Heart left ventricle (tissue), 16 donors: ENCODE data around the gene DIP2C. TPM values are rescaled to one million over a fixed set of nuclear protein-coding genes. Genes with fewer than 3 reads are reported as not detected.
"Not testable (repeated sequence)": the region's sequence is repeated elsewhere in the genome, so short reads cannot be mapped to it uniquely, and the experiment has no call there.

Experiments
- ATAC-seq, 4 donors: fragments of 200-7000 bp; cut with Tn5 transposase; one replicate each; pipeline ENCODE4 v1.9.1; 2020 to 2022; ENCODE audit warnings: moderate library complexity in 4 of 4, mild to moderate bottlenecking in 3 of 4, moderate number of reproducible peaks in 1 of 4
- DNase-seq, 5 donors: peaks; one replicate each; pipeline ENCODE4 v3.0.0-alpha.2; 2020
- H3K27ac ChIP-seq, 12 donors: fragments of 200-600 bp; sonication (generic) in 4 of 12; one replicate each; pipeline versions ENCODE4 v1.5.0 to v1.8.0; 2016 to 2022; ENCODE audit warnings: mild to moderate bottlenecking in 2 of 12
- H3K27me3 ChIP-seq, 9 donors: fragments of 200-600 bp; sonication (generic) in 2 of 9; one replicate each; pipeline versions ENCODE4 v1.5.1 to v1.8.0; 2016 to 2022; ENCODE audit warnings: mild to moderate bottlenecking in 3 of 9
- H3K36me3 ChIP-seq, 9 donors: fragments of 200-600 bp; sonication (generic) in 2 of 9; one replicate each; pipeline versions ENCODE4 v1.5.0 to v1.8.0; 2018 to 2022; ENCODE audit warnings: mild to moderate bottlenecking in 2 of 9
- H3K4me1 ChIP-seq, 12 donors: fragments of 200-600 bp; sonication (generic) in 4 of 12; one replicate each; pipeline versions ENCODE4 v1.5.0 to v1.8.0; 2016 to 2022; ENCODE audit warnings: mild to moderate bottlenecking in 3 of 12
- H3K4me3 ChIP-seq, 12 donors: fragments of 200-600 bp; sonication (generic) in 4 of 12; one replicate each; pipeline versions ENCODE4 v1.5.0 to v1.8.0; 2017 to 2022; ENCODE audit warnings: mild to moderate bottlenecking in 9 of 12, moderate library complexity in 4 of 12
- H3K9me3 ChIP-seq, 12 donors: fragments of 200-600 bp; sonication (generic) in 4 of 12; one replicate each; pipeline versions ENCODE4 v1.5.0 to v1.8.0; 2016 to 2022; ENCODE audit warnings: mild to moderate bottlenecking in 1 of 12
- POLR2A ChIP-seq, 2 donors: fragments of 450-650 bp; IDR thresholded peaks; one replicate each; pipeline ENCODE4 v1.6.1; 2017; ENCODE audit warnings: antibody characterized with exemption in 2 of 2, mild to moderate bottlenecking in 2 of 2, moderate library complexity in 2 of 2
- WGBS, 4 donors: extraction: QIAGEN DNeasy Blood & Tissue Kit in 2 of 4; methylation state at CpG; one replicate each; pipeline versions ENCODE4 v1.1.5 to v1.1.7; 2013 to 2018; 5-methylcytosine and 5-hydroxymethylcytosine counted together
- intact Hi-C, 10 donors: fragments of 100-400 bp; cut with DNase I; formaldehyde crosslinking; loops; one replicate each; pipeline versions ENCODE4 v1.11.1 to v1.14.2; 2022
- polyA plus RNA-seq, 2 donors: library from polyadenylated mRNA; stranded (reverse); fragments of 200-250 nt; gene quantifications; one replicate each; pipeline ENCODE4 v1.2.3, GENCODE V29; 2013
- total RNA-seq, 9 donors: library from RNA; depleted of rRNA in 2 of 9; stranded (reverse); fragments of >200 nt in 2 of 9; fragmentation: NEBNext Ultra II Directional in 3 of 9; extraction: Animal tissue kit (Norgen Biotek cat#: 25700) in 3 of 9; gene quantifications; one replicate each; pipeline versions ENCODE4 v1.1.0 to v1.2.4, GENCODE V29; 2016 to 2023
- TF ChIP-seq, protein P1 (sequence below), 12 donors: fragments of 200-600 bp; sonication (generic) in 4 of 12; IDR thresholded peaks; one replicate each; pipeline versions ENCODE4 v1.5.0 to v1.8.0; 2018 to 2022; ENCODE audit warnings: antibody characterized with exemption in 12 of 12, mild to moderate bottlenecking in 5 of 12
- donor health status: ischemic (EF 13 %, LVEDD 7.1; RV severe dilation, severe dysfunction).
- donor health status: healthy with polysubstance abuse.
- donor health status: DM: no; HTN: yes; CAD: no.
- donor health status: DM: no; HTN: no; CAD: no.
- donor health status: ischemic (EF 25% LVEDD 6.9; RV normal size, moderate dysfunction).
- donor health status: ischemic (EF 25% LVEDD 5.7; RV mildly dilated, moderate dysfunction).
- donor health status: healthy.
- donor health status: DM: yes; HTN: yes; CAD: no.
- donor health status: ischemic (EF 35%, LVEDD 5.7; RV mildly dilated, moderate dysfunction).
- donor health status: nonischemic (EF 11% LVEDD 7.7; RV severe dilation, severe dysfunction).
- donor health status: DM: yes; HTN: yes; CAD: no.
- donor health status: PGD.
- donor health status: ischemic (EF 29% LVEDD 5.4; RV normal size, mild dysfunction).
- donor health status: nonischemic (EF 23%, LVEDD 6.1; RV moderate dilation, normal function).

The DIP2C gene
- total and polyA plus RNA-seq, 11 donors = 7.4 to 43.1 (median 28.5) TPM

DNA sequence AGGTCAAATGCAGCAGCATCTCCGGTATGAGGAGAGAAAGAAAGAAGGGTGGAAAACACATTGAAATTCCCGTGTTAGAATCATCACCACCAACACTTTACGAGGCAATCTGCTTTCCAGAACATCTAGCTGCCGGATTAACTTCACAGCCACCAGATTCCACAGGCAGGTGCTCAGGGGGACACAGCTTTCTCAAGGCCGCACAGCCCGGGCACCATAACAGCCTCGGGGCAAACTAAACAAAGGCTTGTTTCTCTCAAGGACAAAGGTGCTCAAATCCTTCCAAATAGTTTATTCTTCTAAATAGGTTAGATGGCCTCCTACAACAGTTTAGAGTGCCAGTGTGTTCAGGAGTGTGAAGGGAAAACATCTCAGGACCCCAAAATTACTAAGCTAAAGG, 156.3 kb downstream of the DIP2C start:
- Histone ChIP-seq H3K27ac (no peak overlapping the region), H3K36me3 (no peaks in the 10 kb centered on the region), H3K27me3 (no peaks in the 10 kb centered on the region), H3K9me3 (no peaks in the 10 kb centered on the region), H3K4me3 (no peak overlapping the region), H3K4me1 (peaks cover 0 to 13% (median 0%) of the 10 kb centered on the region in 12 donors)
- ATAC-seq = no peak
- intact Hi-C loops = no loop called here
- DNase-seq = peak in 1 of 5 donors; percentile 9
- TF ChIP-seq, protein P1, sequence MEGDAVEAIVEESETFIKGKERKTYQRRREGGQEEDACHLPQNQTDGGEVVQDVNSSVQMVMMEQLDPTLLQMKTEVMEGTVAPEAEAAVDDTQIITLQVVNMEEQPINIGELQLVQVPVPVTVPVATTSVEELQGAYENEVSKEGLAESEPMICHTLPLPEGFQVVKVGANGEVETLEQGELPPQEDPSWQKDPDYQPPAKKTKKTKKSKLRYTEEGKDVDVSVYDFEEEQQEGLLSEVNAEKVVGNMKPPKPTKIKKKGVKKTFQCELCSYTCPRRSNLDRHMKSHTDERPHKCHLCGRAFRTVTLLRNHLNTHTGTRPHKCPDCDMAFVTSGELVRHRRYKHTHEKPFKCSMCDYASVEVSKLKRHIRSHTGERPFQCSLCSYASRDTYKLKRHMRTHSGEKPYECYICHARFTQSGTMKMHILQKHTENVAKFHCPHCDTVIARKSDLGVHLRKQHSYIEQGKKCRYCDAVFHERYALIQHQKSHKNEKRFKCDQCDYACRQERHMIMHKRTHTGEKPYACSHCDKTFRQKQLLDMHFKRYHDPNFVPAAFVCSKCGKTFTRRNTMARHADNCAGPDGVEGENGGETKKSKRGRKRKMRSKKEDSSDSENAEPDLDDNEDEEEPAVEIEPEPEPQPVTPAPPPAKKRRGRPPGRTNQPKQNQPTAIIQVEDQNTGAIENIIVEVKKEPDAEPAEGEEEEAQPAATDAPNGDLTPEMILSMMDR (IDR thresholded peaks at IDR 0.05) = no peak
- no peak for TF ChIP-seq POLR2A (IDR thresholded peaks at IDR 0.05)
- 85 to 96% (median 94%) methylated on average over 7 of the region's 7 CpGs for WGBS, 4 donors

DNA sequence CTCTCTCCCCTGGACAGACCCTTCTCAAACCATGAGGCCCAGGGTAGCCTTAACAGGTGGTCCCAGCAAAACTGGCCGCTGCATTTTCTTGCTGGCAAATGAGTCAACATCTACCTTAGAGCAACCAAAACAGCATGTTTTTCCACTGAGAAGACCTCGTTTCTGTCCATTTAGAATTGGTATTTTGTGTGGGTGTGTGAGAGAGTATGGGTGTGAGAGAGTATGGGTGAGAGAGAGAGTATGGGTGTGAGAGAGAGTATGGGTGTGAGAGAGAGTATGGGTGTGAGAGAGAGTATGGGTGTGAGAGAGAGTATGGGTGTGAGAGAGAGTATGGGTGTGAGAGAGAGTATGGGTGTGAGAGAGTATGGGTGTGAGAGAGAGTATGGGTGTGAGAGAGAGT, 157.1 kb downstream of the DIP2C start:
- H3K27me3 ChIP-seq, H3K36me3 ChIP-seq, DNase-seq, H3K9me3 ChIP-seq, H3K4me3 ChIP-seq, ATAC-seq, H3K27ac ChIP-seq, intact Hi-C loops: not testable (repeated sequence)
- WGBS, 4 donors = 90 to 95% (median 91%) methylated on average over 2 of the region's 2 CpGs
- H3K4me1 ChIP-seq = peaks cover 0 to 12% (median 0%) of the 10 kb centered on the region in 12 donors

DNA sequence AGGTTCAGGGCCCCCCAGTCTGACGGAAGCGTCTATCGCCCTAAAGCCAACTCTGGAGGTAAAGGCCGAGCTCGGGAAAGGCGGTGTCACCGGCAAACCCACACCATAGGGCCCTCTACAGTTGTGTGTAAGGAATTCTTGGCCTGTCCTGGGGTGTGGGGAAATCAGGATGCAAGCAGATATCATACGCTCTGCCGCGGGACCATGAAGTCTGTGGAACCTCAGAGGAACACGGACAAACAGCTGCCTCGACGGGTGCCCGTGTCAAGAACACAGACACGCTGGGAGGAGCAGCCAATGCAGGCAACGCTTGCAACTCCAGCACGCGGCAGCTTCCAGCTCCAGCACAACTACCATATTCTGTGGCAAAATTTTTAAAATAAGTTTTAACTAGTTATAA, 157.9 kb downstream of the DIP2C start:
- Histone ChIP-seq H3K4me3 (no peak overlapping the region), H3K27me3 (no peaks in the 10 kb centered on the region), H3K27ac (no peak overlapping the region), H3K4me1 (peaks cover 0 to 5% (median 0%) of the 10 kb centered on the region in 12 donors), H3K9me3 (no peaks in the 10 kb centered on the region), H3K36me3 (no peaks in the 10 kb centered on the region)
- ATAC-seq (no peak), DNase-seq (no peak)
- WGBS, 4 donors = 88 to 95% (median 93%) methylated on average over 18 of the region's 18 CpGs
- TF ChIP-seq, protein P1 (IDR thresholded peaks at IDR 0.05) = no peak
- TF ChIP-seq POLR2A (IDR thresholded peaks at IDR 0.05) = no peak
- intact Hi-C loops = no loop called here

DNA sequence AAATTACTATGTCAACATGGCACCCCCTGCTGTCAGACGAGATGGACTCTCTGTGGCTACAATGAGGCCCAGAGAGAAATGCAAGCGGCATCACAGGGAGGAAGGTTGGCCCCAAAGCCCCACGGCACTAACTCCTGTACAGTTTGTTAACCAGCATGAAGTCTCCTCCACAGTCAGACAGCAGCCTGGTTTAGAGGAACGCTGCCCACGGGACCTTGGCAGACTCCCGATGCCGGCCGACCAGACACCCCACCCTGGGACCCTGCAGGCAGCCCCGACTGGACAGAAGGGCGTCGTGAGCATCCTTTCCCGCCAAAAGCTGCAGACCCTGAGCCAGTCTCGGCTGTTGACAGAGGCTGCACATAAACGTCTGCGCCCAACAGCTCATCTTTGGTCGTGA, 158.8 kb downstream of the DIP2C start:
- H3K9me3 ChIP-seq = no peaks in the 10 kb centered on the region
- intact Hi-C loops = no loop called here
- no peak for DNase-seq

More for the DNA sequence above, 158.8 kb downstream of the DIP2C start:
- 91 to 95% (median 93%) methylated on average over 16 of the region's 16 CpGs for WGBS, 4 donors
- no peak overlapping the region for H3K27ac ChIP-seq
- ATAC-seq = no peak
- H3K27me3 ChIP-seq = no peaks in the 10 kb centered on the region
- TF ChIP-seq, protein P1 (IDR thresholded peaks at IDR 0.05) = no peak
- TF ChIP-seq POLR2A (IDR thresholded peaks at IDR 0.05) = no peak
- no peaks in the 10 kb centered on the region for H3K36me3 ChIP-seq
- H3K4me1 ChIP-seq = peaks cover 0 to 5% (median 0%) of the 10 kb centered on the region in 12 donors
- no peak overlapping the region for H3K4me3 ChIP-seq
